ENCODE measurements around the gene KHK.
"Not testable (repeated sequence)": the region's sequence is repeated elsewhere in the genome, so short reads cannot be mapped to it uniquely, and the experiment has no call there.

DNA sequence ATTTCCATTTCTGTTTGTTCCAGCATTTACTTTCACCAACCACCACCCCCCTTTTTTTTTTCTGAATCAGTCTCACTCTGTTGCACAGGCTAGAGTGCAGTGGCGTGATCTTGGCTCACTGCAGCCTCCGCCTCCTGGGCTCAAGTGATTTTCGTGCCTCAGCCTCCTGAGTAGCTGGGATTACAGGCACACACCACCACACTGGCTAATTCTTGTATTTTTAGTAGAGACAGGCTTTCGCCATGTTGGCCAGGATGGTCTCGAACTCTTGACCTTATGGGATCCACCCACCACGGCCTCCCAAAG lies 11.1 kb upstream of the KHK start:
- TF ChIP-seq, protein P1, sequence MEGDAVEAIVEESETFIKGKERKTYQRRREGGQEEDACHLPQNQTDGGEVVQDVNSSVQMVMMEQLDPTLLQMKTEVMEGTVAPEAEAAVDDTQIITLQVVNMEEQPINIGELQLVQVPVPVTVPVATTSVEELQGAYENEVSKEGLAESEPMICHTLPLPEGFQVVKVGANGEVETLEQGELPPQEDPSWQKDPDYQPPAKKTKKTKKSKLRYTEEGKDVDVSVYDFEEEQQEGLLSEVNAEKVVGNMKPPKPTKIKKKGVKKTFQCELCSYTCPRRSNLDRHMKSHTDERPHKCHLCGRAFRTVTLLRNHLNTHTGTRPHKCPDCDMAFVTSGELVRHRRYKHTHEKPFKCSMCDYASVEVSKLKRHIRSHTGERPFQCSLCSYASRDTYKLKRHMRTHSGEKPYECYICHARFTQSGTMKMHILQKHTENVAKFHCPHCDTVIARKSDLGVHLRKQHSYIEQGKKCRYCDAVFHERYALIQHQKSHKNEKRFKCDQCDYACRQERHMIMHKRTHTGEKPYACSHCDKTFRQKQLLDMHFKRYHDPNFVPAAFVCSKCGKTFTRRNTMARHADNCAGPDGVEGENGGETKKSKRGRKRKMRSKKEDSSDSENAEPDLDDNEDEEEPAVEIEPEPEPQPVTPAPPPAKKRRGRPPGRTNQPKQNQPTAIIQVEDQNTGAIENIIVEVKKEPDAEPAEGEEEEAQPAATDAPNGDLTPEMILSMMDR (IDR thresholded peaks at IDR 0.05) = not testable (repeated sequence)
- TF ChIP-seq POLR2AphosphoS5, POLR2A (IDR thresholded peaks at IDR 0.05): not testable (repeated sequence)

All from suprapubic skin (tissue), 4 donors.